Anterior cingulate cortex (tissue), 58 donors: ENCODE measurements around the gene DHRS9.

Experiments
- DNase-seq, 58 donors: peaks; one replicate each; lab custom pipeline; 2025; lab: John Stamatoyannopoulos, UW

The DHRS9 gene

GRCh38 chr2:169065422-169065821 lies 3.9 kb upstream of the DHRS9 start:
- no peak for DNase-seq

DNA sequence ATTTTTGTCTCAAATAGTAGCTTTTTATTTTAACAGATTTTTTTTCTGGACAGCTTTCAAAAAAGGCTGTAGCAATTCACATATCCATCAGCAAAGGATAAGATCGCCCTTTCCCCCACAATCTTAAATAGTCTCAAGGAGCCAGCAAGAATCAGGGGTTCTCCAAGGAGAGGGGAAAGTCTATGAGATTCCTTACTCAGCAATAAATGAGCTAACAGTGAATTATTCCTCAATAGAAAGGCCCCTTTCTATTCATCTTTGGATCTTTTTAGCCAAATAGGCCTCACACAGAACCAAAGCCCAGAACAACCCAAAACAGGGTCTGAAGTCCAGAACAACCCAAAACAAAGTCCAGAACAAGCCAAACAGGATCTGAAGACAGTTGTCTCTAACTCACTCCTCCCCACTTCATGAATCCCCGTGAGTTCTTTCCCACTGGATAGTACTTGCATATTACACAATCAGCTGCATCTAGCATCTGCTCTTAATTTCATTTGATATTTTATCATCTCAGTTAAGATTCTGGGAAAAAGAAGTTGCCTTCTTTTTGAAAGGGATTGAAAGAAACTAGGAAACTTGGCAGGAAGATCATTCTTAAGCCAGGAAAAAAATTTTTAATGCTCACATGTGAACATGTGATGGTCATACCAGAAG lies 3.4 kb upstream of the DHRS9 start:
- no peak for DNase-seq

GRCh38 chr2:169066897-169067296 lies 2.5 kb upstream of the DHRS9 start:
- DNase-seq: no peak

GRCh38 chr2:169069833-169070232 lies 470 bp downstream of the DHRS9 start:
- DNase-seq: no peak

DNA sequence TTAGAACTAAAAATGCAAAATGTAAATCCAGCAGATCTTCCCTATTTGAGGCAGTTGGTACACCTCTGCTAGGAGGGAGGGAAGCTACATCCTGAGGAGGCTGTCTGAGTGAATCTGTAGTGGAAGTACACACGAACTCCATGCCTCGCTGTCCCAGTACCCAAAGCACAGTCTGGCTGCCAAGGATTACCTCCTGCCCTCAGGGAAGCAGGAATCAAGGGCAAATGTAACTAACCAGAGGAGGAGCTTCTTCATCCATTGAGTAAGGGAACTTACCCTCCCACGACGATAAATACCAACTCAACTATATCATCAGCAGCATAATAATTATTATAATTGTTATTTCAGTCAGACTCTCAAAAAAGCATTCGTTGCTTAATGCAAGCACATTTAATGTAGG lies 2.1 kb downstream of the DHRS9 start:
- no peak for DNase-seq

- DNase-seq: no peak
These were observed 3.0 kb downstream of the DHRS9 start for GRCh38 chr2:169072163-169072925.

DNA sequence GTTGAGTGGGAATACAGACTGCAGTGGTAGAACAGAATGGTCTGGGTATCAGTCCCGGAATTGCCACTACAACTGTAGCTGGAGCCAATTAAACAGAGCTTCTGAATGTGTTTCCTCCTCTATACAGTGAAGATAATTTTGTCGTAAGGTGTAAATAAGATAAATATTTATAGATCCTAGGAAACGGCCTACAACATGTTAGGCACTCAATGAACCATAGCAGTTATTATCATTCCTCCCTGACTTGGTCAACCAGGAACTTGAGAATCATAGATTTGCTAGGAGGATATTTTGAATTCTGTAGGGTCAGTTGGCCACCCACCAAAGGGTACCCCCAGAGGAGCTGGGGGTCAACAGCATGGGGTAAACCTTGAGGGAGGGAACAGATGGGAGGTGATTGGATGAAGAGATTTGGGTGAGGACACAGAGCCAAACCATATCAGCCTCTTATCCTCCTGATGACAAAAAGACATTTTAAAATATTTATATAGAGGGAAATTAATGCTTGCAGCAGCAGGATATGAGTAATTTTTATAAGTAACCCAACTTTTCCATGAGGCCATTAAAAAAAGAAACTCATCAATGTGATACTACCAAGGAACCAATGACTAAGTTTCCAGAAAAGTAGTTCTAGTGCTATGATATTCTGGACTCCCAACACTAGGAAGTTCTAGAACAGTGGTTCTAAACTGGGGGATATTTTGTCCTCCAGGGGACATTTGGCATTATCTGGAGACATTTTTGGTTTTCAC lies 4.0 kb downstream of the DHRS9 start:
- DNase-seq: no peak

- no peak for DNase-seq
These were observed 4.8 kb downstream of the DHRS9 start for GRCh38 chr2:169073963-169074751.

GRCh38 chr2:169077674-169078240 lies 8.4 kb downstream of the DHRS9 start:
- DNase-seq: no peak

GRCh38 chr2:169080250-169081069 lies 11.1 kb downstream of the DHRS9 start:
- DNase-seq: peak in 2 of 58 donors; percentile 1 to 15

DNA sequence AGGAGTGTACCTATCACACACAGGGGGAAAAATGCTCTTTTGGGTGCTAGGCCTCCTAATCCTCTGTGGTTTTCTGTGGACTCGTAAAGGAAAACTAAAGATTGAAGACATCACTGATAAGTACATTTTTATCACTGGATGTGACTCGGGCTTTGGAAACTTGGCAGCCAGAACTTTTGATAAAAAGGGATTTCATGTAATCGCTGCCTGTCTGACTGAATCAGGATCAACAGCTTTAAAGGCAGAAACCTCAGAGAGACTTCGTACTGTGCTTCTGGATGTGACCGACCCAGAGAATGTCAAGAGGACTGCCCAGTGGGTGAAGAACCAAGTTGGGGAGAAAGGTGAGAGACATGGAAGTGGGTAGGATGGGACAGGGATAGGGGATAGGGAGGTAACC lies 12.2 kb downstream of the DHRS9 start:
- no peak for DNase-seq

GRCh38 chr2:169082995-169083394 lies 13.6 kb downstream of the DHRS9 start:
- DNase-seq: peak in 1 of 58 donors; percentile 29

- no peak for DNase-seq
These were observed 17.6 kb downstream of the DHRS9 start for GRCh38 chr2:169086893-169087467.

- DNase-seq: peak in 3 of 58 donors; percentile 9 to 20 (median 13)
These were observed 18.5 kb downstream of the DHRS9 start for GRCh38 chr2:169087757-169088379.

GRCh38 chr2:169089182-169089581 lies 19.8 kb downstream of the DHRS9 start:
- no peak for DNase-seq

DNA sequence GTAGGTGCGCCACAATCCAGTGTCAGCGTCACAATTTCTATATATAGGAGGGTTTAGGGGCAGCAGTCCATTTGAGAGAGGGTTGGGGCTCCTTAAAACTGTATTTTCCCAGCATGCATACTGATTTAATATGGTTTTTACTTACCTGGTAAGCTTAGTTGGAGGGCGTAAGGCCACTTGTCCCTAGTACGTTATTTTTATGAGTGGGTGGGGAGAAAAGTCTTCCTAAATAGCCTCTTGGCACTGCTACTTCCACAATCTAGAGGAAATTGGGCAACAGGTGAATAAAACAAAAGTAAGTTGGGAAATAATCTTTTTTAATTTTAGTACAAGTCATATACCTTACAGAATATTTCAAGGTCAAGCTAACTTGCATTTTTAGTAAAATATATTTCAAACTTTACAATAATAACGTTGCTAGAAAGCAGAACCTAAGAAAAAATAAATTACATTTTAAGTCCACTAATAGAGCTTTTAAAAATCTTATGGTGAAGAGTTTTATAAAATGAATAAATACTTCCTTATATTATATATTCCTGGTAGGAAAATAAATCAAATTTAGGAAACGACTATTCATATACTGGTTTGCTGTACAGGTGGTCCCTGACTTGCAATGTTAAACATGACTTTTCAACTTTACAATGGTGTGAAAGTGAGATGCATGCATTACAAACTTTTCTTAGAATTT lies 20.9 kb downstream of the DHRS9 start:
- DNase-seq: no peak

DNA sequence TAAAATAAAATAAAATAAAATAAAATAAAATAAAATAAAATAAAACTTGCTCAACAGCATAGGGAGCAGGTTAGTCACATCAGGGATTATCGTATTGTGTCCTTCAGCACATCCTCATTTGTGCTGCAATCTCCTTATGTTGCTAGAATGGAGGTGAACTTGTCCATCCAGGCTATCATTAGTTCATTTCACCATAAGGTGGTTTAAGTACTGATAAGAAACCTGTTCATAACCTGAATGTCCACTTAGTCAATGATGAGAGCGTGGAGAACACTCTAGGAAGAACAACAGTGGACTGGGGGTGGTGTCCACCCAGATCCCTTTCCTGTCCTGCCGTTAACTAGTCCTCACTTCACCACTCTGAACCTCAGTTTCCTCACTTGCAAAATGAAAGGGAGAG lies 21.9 kb downstream of the DHRS9 start:
- DNase-seq: no peak
